ENCODE data around the gene SSTR5. TPM values are rescaled to one million over a fixed set of nuclear protein-coding genes. Genes with fewer than 3 reads are reported as not detected.
A peak's percentile ranks its signal among the peaks of the same experiment; 100 is the strongest.

Gene SSTR5
- total and polyA plus RNA-seq, 4 experiments from 2014 or later = not detected

DNA sequence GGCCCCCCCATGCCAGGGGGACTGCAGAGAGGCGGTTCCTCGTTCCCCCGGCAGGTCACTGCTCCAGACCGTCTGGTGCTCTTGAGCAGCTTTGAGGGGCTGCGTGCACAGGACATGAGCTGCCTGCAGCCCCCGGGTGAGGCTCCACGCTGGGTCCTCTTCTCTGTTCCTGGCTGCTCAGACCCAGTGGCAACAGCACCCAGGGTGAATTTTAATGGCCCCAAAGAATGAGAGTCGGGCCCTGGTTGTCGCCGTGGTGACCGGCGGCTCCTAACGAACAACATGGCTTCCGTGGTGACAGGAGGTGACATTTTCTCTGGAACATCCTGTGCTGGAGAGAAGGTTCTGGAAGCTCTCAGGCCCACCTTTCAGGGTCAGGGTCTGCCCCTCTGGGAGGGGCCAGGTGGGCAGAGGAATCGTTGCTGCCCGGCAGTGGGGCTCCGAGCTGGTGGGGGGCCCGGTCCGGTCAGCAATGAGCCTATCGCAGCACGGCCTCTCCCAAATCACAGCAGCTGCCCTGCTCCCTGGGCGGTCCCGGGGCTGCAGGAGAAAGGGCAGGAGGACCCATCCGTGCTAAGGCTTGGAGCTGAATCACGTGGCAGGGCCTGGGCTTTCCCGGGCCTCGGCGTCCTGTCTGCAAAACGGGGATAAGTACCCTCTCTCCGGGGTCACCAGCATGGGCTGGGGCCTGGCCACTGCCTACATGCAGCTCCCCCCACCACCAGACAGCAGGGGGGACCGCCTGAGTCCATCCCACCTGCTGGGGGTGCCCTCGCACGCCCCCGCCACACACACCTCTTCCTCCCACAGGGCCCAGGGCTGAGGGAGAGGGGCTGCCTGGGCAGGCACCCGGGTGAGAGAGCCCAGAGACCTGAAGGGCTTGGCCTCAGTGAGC lies 26.9 kb downstream of the SSTR5 start:
- H3K4me1 Mint-ChIP-seq = no peaks in the 10 kb centered on the region
- H3K36me3 ChIP-seq (ENCODE audit: insufficient read depth, low read length) = no peaks in the 10 kb centered on the region
- intact Hi-C loops (cut with micrococcal nuclease) = no loop called here
- H3K27me3 ChIP-seq (ENCODE audit: insufficient read depth, low read length) = no peaks in the 10 kb centered on the region
- H3K36me3 Mint-ChIP-seq = no peaks in the 10 kb centered on the region
- ChIA-PET CTCF (ENCODE audit: partially characterized antibody) (no interaction called here), POLR2A (ENCODE audit: partially characterized antibody) (no interaction called here)
- peaks cover 4% of the 10 kb centered on the region for H3K4me1 ChIP-seq (ENCODE audit: insufficient read depth, low read length)
- no peak overlapping the region for H3K27ac ChIP-seq (ENCODE audit: low read depth, low read length)
- H3K27ac Mint-ChIP-seq = no peak overlapping the region
- no peaks in the 10 kb centered on the region for H3K9me3 Mint-ChIP-seq
- DNase-seq = no peak
- H3K9me3 ChIP-seq (ENCODE audit: control insufficient read depth in 1 of 2, low read length in 2 of 2) = no peaks in the 10 kb centered on the region
- H3K4me3 Mint-ChIP-seq = no peak overlapping the region
- H3K4me3 ChIP-seq (ENCODE audit: low read length in 2 of 2) = no peak overlapping the region
- H3K27me3 Mint-ChIP-seq = peaks cover 2% of the 10 kb centered on the region in 2 donors

GRCh38 chr16:1100084-1100800 lies 27.7 kb downstream of the SSTR5 start:
- H3K36me3 ChIP-seq (ENCODE audit: insufficient read depth, low read length) = no peaks in the 10 kb centered on the region
- no peaks in the 10 kb centered on the region for H3K9me3 Mint-ChIP-seq
- H3K27ac ChIP-seq (ENCODE audit: low read depth, low read length) = no peak overlapping the region
- DNase-seq = no peak
- H3K4me3 Mint-ChIP-seq = no peak overlapping the region
- H3K27ac Mint-ChIP-seq = no peak overlapping the region
- H3K27me3 Mint-ChIP-seq = peaks cover 2% of the 10 kb centered on the region in 2 donors
- ChIA-PET CTCF (ENCODE audit: partially characterized antibody) (no interaction called here), POLR2A (ENCODE audit: partially characterized antibody) (no interaction called here)
- H3K4me1 Mint-ChIP-seq = no peaks in the 10 kb centered on the region
- H3K27me3 ChIP-seq (ENCODE audit: insufficient read depth, low read length) = no peaks in the 10 kb centered on the region
- H3K36me3 Mint-ChIP-seq = no peaks in the 10 kb centered on the region
- intact Hi-C loops (cut with micrococcal nuclease) = no loop called here
- H3K9me3 ChIP-seq (ENCODE audit: control insufficient read depth in 1 of 2, low read length in 2 of 2) = no peaks in the 10 kb centered on the region
- H3K4me3 ChIP-seq (ENCODE audit: low read length in 2 of 2) = no peak overlapping the region
- H3K4me1 ChIP-seq (ENCODE audit: insufficient read depth, low read length) = peaks cover 4% of the 10 kb centered on the region

GRCh38 chr16:1101133-1101532 lies 28.6 kb downstream of the SSTR5 start:
- intact Hi-C loops (cut with micrococcal nuclease) = no loop called here
- Histone ChIP-seq H3K9me3 (ENCODE audit: control insufficient read depth in 1 of 2, low read length in 2 of 2) (no peaks in the 10 kb centered on the region), H3K27ac (ENCODE audit: low read depth, low read length) (no peak overlapping the region), H3K27me3 (ENCODE audit: insufficient read depth, low read length) (no peaks in the 10 kb centered on the region), H3K36me3 (ENCODE audit: insufficient read depth, low read length) (no peaks in the 10 kb centered on the region), H3K4me1 (ENCODE audit: insufficient read depth, low read length) (peaks cover 4% of the 10 kb centered on the region), H3K4me3 (ENCODE audit: low read length in 2 of 2) (no peak overlapping the region)
- no peak overlapping the region for H3K4me3 Mint-ChIP-seq
- H3K27ac Mint-ChIP-seq = no peak overlapping the region
- no peak for DNase-seq
- CTCF ChIA-PET (ENCODE audit: partially characterized antibody) = no interaction called here
- H3K9me3 Mint-ChIP-seq = no peaks in the 10 kb centered on the region
- POLR2A ChIA-PET (ENCODE audit: partially characterized antibody) = no interaction called here
- H3K27me3 Mint-ChIP-seq = peaks cover 2% of the 10 kb centered on the region in 2 donors
- no peaks in the 10 kb centered on the region for H3K36me3 Mint-ChIP-seq
- no peaks in the 10 kb centered on the region for H3K4me1 Mint-ChIP-seq

DNA sequence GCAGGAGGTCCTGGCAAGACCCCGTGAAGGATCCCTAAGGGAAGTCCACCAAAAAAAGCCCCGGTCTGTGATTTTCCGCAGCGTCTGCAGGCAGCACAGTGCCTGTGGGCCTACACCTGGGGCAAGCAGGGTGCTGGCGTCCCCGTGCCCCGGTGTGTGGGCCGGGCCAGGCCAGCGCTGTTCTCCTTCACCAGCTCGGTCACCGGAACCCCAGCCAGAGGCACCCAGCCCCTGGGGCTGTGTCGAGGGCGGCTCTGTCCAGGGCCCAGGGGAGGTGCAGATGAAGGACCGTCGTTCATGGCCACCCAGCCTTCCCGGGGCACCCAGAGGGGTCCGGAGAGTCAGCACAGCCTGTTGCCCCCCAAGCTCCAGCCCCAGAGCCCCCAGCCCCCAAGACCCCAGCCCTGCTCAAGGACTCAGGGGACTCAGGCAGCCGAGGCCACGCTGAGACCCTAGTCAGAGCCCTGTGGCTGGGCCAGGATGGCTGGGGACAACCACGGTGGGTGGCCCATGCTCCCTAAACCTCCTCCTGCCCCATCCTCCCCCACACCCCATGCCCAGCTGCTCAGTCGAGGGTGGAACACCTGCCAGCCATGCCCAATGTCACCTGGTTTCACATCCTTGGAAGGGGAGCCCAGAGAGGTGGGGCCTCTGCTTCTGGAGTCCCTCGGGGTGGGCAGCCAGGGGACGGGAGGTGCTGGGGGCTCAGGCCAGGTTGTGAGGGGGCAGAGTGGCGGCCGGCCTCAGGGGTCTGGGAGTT lies 29.2 kb downstream of the SSTR5 start:
- peaks cover 2% of the 10 kb centered on the region in 2 donors for H3K27me3 Mint-ChIP-seq
- CTCF ChIA-PET (ENCODE audit: partially characterized antibody) = no interaction called here
- peaks cover 4% of the 10 kb centered on the region for H3K4me1 ChIP-seq (ENCODE audit: insufficient read depth, low read length)
- intact Hi-C loops (cut with micrococcal nuclease) = loop anchor here (2.0 kb wide), 1 partner anchor 289 kb away; no protein-coding TSS in a partner anchor
- H3K4me3 ChIP-seq (ENCODE audit: low read length in 2 of 2) = no peak overlapping the region
- POLR2A ChIA-PET (ENCODE audit: partially characterized antibody) = no interaction called here
- no peaks in the 10 kb centered on the region for H3K4me1 Mint-ChIP-seq
- H3K9me3 Mint-ChIP-seq = no peaks in the 10 kb centered on the region
- no peak for DNase-seq
- no peaks in the 10 kb centered on the region for H3K36me3 ChIP-seq (ENCODE audit: insufficient read depth, low read length)
- H3K27me3 ChIP-seq (ENCODE audit: insufficient read depth, low read length) = no peaks in the 10 kb centered on the region
- no peaks in the 10 kb centered on the region for H3K9me3 ChIP-seq (ENCODE audit: control insufficient read depth in 1 of 2, low read length in 2 of 2)
- H3K27ac ChIP-seq (ENCODE audit: low read depth, low read length) = no peak overlapping the region
- H3K4me3 Mint-ChIP-seq = no peak overlapping the region
- H3K36me3 Mint-ChIP-seq = no peaks in the 10 kb centered on the region
- H3K27ac Mint-ChIP-seq = no peak overlapping the region

DNA sequence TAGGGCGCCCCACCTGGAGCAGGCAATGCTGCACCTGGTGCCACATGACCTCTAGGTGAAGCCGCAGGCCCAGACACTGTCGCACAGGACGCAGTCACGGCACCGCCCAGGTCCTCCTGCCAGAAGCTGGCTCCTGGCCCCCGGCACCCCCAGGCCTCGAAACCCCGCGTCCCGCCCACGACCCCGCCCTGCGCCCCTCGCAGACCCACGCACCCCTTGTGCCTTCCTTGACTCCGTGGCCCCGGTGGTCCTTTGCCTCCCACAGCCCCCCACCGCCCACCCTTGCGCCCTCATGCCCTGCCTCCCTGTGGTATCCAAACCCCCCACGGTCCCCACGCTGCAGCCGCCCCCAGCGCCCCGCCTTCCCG lies 29.8 kb downstream of the SSTR5 start:
- no peak for DNase-seq
- no peak overlapping the region for H3K4me3 Mint-ChIP-seq
- no peak overlapping the region for H3K4me3 ChIP-seq (ENCODE audit: low read length in 2 of 2)
- no peaks in the 10 kb centered on the region for H3K27me3 ChIP-seq (ENCODE audit: insufficient read depth, low read length)
- no peaks in the 10 kb centered on the region for H3K9me3 Mint-ChIP-seq
- H3K36me3 Mint-ChIP-seq = no peaks in the 10 kb centered on the region
- H3K4me1 ChIP-seq (ENCODE audit: insufficient read depth, low read length) = peaks cover 4% of the 10 kb centered on the region
- no peak overlapping the region for H3K27ac Mint-ChIP-seq
- ChIA-PET POLR2A (ENCODE audit: partially characterized antibody) (no interaction called here), CTCF (ENCODE audit: partially characterized antibody) (interaction anchor here (1.4 kb wide), 1 partner anchor 357 kb away, joined by 3 read pairs; no protein-coding TSS in a partner anchor)
- intact Hi-C loops (cut with micrococcal nuclease) = loop anchor here (2.0 kb wide), 1 partner anchor 290 kb away; no protein-coding TSS in a partner anchor
- H3K9me3 ChIP-seq (ENCODE audit: control insufficient read depth in 1 of 2, low read length in 2 of 2) = no peaks in the 10 kb centered on the region
- peaks cover 2% of the 10 kb centered on the region in 2 donors for H3K27me3 Mint-ChIP-seq
- H3K4me1 Mint-ChIP-seq = no peaks in the 10 kb centered on the region
- H3K27ac ChIP-seq (ENCODE audit: low read depth, low read length) = no peak overlapping the region
- no peaks in the 10 kb centered on the region for H3K36me3 ChIP-seq (ENCODE audit: insufficient read depth, low read length)

- Histone ChIP-seq H3K4me1 (ENCODE audit: insufficient read depth, low read length) (peaks cover 4% of the 10 kb centered on the region), H3K36me3 (ENCODE audit: insufficient read depth, low read length) (no peaks in the 10 kb centered on the region), H3K9me3 (ENCODE audit: control insufficient read depth in 1 of 2, low read length in 2 of 2) (no peaks in the 10 kb centered on the region), H3K27ac (ENCODE audit: low read depth, low read length) (no peak overlapping the region), H3K4me3 (ENCODE audit: low read length in 2 of 2) (no peak overlapping the region), H3K27me3 (ENCODE audit: insufficient read depth, low read length) (no peaks in the 10 kb centered on the region)
- H3K36me3 Mint-ChIP-seq = no peaks in the 10 kb centered on the region
- no peak overlapping the region for H3K4me3 Mint-ChIP-seq
- no peaks in the 10 kb centered on the region for H3K4me1 Mint-ChIP-seq
- intact Hi-C loops (cut with micrococcal nuclease) = loop anchor here (2.0 kb wide), 1 partner anchor 290 kb away; no protein-coding TSS in a partner anchor
- H3K27me3 Mint-ChIP-seq = peaks cover 2% of the 10 kb centered on the region in 2 donors
- DNase-seq = peak in 4 of 5 donors; percentile 62 to 74 (median 63)
- POLR2A ChIA-PET (ENCODE audit: partially characterized antibody) = no interaction called here
- H3K27ac Mint-ChIP-seq = no peak overlapping the region
- H3K9me3 Mint-ChIP-seq = no peaks in the 10 kb centered on the region
- CTCF ChIA-PET (ENCODE audit: partially characterized antibody) = interaction anchor here (0.6 to 1.4 kb wide), 9 partner anchors 15 to 391 kb away, joined by 3 to 4 read pairs (median 3); partner anchors contain the start of genes CHTF18 and RPUSD1
Observed at GRCh38 chr16:1102921-1103635, 30.5 kb downstream of the SSTR5 start.

Measured in CD4-positive, alpha-beta memory T cell (primary cell).